ENCODE results near the gene SPDYE16.
"Not testable (repeated sequence)": the region's sequence is repeated elsewhere in the genome, so short reads cannot be mapped to it uniquely, and the experiment has no call there.

Gene SPDYE16

DNA sequence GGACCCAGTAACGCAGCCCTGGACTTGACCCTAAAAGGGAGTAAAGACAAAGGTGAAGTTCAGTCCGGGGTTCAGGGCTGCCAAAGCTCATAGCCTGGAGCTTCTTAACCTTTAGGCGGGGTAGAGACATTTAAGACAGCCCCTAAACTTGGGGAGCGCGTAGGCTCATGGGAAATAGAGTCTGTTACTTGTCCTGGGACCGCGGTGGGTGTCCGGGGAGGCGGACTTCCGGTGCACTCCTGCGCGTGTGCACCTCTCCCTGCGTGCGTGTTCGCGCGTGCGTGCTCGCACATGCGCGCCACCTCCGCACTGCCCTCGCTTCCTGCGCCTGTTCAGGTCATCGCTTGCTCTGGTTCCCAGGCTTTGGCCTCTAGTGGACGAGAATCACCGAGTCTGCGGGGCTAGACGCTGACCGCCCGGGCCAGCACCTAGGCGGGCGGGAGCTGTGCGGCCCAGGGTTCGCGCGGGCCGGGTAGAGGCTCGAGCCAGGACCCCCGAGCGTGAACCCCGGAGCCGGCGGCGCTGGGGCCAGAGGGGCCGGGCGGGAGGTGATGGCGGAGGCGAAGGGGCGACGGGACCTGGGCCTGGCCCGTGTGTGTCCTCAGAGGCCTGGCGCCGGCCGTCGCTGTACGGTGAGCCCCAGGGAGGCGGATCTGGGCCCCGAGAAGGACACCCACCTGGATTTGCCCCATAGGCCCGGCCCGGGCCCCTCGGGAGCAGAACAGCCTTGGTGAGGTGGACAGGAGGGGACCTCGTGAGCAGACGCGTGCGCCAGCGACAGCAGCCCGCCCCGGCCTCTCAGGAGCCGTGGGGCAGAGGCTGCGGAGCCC lies 6.1 kb upstream of the SPDYE16 start:
- DNase-seq = peak; percentile 96

DNA sequence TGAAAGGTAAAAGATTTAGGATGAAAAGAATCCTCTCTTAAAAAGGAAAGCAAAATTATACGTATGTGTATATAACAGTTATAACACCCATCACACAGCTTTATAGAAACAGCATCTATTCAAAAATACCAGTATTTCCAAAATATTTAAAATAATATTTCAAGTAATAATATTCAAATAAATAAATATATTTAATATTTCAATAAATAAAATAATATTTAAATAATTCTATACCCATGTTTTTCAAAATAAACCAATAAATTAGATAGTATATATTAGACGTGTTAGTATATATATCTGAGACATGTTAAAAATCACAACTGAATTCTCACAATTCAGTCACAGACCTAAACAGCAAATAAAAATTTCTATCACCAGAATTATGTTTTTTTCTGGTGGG lies 11.5 kb downstream of the SPDYE16 start:
- not testable (repeated sequence) for DNase-seq

DNA sequence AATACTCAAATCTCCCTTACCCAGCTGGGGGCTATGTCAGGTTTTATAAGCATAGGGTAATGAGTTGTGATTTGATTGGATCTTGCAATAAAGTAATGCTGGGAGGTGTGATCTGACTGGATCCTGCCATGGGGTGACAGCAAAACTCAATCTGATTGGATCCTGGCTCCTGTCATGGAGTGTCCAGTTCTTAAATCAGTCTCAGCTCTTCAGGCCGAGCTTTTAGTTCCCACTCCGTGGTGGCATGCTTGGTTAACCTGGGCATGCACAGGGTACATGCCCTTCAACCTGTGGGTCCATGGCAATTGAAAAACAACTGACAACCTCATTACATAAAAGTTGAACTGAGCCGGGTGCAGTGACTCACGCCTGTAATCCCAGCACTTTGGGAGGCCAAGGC lies 16.9 kb downstream of the SPDYE16 start:
- DNase-seq = not testable (repeated sequence)

DNA sequence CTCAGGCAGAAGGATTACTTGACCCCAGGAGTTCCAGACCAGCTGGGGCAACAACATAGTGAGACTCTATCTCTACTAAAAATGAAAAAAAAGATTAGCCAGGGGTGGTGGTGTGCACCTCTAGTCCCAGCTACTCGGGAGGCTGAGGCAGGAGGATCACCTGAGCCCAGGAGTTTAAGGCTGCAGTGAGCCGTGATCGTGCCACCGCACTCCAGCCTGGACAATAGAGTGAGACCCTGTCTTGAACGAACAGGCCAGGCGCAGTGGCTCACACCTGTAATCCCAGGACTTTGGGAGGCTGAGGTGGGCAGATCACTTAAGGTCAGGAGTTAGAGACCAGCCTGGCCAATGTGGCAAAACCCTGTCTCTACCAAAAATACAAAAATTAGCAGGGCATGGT lies 26.2 kb downstream of the SPDYE16 start:
- not testable (repeated sequence) for DNase-seq

DNA sequence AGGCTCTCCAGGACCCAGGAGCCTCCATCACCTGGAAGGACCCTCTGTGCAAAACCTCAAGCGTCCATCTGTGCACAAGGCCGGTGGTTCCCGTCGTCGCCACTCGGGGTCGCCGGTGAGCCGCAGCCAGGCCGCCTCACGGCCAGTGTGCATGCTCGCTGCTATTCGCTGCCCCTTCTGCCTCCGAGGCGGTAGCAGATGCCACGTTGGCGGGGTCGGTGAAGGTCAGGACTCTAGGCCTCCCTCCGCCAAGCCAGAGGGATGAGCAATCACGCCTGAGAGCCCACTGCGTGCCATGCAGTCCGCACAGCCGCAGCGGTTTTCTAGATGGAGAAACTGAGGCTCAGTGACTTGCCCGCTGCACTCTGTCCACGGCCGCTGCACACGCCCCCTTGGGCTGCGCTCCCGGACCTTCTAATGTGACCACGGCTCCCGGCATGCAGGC lies 27.1 kb downstream of the SPDYE16 start:
- DNase-seq = peak; percentile 53

DNA sequence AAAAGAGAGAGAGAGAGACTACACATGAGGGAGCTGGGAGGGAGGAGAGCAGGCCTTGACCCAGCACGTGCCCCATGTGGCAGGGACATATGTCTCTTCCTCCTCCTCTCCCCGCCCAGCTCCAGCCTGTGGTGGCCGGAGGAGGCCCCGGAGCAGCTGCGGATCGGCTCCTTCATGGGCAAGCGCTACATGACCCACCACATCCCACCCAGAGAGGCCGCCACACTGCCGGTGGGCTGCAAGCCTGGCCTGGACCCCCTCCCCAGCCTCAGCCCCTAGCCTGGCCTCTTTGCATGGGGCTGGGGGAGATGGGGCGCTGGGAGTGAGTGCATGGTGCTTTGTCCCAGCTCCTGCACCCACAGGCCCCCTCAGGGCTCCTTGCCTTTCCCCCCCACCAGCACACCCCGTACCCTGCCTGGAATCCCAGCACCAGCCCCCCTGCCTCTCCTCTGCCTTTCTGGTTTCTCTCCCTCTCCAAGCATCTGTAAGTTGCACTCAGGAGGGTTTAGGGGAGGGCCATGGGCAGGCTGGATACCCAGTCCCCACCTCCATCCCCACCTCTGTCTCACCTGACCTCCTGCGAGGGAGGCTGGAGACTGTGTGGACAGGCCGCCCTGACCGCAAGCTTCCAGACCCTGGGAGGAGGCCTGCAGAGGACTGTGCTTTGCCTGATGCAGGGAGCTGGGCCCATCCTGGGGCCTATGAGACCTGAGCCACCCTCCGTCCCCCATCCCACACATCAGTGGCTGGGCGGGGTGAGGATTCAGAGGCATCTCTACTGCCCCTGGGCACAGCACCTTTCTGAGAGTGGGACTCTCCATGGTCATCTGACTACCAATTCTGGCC lies 27.9 kb downstream of the SPDYE16 start:
- no peak for DNase-seq

DNA sequence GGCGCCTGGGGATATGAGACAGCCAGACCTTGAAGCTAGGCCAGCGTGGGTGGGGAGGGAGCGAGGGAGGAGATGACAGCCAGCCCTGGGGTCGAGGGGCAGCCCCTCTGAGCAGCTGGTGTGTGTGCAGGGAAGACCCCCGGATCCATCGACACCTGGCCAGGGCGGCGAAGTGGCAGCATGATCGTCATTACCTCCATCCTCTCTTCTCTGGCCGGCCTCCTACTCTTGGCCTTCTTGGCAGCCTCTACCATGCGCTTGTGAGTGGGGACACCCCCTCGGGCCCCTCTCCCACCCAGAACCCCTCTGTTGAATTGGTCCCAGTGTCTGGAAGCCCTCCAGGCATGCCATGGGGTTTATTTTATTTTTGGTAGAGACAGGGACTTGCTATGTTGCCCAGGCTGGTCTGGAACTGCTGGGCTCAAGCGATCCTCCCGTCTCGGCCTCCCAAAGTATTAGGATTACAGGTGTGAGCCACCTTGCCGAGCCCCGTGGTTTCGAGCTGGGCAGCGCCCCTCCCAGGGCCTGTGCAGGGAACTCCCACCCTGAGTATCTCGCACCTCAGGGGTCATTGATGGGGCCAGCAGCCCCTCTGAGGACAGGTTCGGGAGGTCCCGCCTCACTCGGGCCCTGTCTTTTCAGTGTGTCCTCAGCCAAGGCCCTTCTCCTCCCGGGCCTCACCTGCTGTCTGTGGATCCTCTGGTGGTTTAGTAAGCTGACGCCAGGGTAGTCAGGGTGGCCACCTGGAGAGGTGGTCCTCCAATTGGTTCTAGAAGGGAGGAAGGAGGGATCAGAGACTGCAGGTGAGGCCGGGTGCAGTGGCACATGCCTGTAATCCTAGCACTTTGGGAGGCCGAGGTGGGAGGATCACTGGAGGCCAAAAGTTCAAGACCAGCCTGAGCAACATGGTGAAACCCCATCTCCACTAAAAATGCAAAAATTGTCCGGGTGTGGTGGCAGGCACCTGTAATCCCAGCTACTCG lies 29.0 kb downstream of the SPDYE16 start:
- no peak for DNase-seq

DNA sequence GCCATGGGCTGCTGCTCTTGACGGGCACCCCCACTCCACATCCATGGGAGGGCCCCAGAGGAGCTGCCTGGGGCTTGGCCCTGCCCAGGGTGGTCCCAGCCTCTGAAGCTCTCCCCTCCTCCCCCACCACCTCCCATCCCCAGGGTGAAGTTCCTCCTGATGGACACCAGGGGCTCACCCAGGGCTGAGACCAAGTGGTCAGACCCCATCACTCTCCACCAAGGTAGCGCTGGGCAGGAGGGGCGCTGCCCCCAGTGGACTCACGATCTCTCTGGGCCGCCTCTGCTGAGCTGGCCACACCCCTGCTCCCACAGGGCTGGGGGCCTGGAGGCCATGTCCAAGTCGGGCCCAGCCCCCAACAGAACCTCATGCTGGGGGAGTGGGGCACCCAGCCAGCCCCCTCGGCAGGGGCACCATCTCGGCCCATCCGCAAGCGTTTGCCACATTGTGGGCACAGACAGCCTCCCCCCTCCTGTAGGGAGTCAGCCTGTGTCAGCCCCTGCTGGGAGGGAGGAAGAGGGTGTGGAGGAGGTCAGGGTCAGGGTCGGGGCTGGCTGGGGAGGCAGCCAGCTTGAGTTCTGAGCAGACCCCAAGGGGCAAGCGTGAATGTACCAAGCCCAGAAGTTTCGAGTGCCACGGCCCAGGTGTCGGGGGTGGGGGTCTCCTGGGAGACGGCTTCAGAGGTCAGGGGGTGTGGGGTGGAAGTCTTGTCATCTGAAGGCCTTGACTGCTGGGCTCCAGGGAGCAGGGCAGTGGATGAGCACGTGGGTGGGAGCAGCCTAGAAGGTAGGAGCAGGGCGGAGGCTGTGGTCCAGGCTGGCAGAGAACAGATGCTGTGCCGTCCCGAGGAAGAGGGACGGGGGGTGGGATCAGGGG lies 29.9 kb downstream of the SPDYE16 start:
- DNase-seq = no peak

DNA sequence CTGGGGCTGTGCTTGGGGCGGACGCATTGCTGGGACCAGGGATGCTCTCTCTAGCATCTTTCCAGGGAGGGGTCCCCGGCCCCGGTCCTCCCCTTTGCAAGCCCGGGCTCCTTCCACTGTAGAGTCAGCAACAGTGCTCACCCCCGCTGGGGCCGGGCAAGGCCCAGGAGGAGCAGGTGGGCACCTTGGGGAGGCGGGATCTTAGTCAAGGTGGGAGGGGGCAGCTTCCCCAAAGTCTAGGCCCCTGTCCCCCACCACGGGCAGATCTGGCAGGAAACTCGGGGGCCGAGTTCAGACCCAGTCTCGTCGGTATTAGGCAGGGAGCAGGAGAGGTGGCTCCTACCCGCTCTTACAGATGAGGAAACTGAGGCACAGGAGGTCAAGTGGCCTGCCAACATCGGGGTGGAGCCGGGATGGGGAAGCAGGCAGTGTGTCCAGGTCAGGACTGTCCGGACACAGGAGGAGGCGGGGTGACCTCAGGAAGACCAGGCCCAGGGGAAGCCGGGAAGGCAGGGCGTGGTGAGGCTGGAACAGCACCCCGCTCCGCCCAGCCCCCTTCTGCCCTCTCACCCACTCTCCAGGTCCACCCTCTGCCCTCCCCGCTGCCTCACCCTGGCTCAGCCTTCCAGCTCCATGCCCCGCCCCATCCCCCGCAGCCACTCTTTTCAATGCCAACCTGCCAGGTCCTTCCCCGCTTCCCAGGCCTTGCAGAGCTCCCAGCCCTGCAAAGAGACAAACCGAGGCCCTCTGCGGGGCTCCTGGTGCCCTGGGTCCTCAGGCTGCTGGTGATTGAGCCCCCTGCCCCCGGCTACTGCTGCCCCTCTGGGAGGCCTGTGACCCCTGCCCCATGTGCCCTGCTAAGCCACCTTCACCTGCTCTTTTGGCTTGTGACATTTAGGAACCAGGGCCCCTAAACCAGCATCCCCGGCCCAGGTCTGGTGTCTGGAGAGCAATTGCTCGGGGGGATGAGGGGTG lies 30.9 kb downstream of the SPDYE16 start:
- not testable (repeated sequence) for DNase-seq

DNA sequence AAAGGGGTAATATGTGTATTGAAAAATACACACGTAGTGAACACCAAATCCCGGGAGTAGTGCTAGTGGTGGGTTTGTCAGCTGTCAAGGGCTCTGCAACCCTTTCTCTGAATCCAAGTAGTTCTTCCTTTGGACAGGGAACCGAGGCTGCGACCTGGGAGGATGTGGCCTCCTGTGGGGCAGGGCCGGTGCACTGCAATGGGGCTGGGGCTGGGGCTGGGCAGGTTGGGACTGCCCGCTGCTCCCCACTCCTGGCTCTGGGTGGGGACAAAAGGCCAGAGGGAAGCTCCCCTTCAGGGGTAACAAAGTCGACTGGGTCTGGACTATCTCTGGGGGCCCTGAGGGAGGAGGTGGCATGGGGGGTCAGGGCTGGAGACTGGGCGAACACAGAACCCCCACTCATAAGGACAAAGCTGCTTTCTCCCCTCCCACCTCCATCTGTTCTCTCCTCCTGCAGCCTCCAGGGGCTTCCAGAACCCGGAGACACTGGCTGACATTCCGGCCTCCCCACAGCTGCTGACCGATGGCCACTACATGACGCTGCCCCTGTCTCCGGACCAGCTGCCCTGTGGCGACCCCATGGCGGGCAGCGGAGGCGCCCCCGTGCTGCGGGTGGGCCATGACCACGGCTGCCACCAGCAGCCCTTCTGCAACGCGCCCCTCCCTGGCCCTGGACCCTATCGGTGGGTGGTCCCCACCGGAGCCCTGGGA lies 31.7 kb downstream of the SPDYE16 start:
- DNase-seq = not testable (repeated sequence)

DNA sequence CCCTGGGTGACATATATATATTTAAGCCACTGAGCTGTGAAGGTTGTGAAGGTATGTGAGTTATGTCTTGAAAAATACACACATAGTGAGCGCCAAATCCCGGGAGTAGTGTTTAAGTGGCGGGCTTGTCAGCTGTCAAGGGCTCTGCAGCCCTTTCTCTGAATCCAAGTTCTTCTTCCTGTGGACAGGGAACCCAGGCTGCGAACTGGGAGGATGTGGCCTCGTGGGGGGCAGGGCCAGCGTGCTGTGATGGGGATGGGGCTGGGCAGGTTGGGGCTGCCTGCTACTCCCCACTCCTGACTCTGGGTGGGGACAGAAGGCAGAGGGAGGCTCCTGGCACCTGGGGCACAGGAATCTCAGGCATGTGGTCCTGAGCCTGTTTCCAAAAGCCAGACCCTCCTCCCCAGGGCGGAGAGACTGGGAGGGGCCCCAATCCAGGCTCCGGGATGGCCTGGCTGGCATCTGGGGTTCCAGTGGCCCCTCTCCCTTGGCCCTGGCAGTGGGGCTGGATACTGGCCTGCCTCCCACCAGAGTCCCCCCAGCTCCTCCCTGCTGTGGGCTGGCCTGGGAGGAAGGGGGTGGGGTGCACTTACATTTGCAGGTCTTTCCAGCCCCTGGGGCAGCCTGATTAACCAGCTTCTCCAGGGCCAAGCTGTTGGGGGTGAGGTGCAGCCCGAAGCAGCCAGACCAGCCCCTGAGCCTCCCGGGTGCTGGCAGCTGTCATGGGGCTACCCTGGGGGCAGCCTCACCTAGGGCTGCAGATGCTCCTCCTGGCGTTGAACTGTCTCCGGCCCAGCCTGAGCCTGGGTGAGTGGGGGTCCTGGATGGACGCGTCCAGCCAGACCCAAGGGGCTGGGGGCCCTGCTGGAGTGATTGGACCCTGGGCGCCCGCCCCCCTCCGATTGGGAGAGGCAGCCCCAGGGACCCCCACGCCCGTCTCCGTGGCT lies 32.9 kb downstream of the SPDYE16 start, which contains the start of gene UPK3B:
Gene UPK3B, plus strand, starts transcription at position 622 of the 947 bp plus-strand sequence. Its CDS starts 101 bp downstream, at position 723.
- DNase-seq = no peak

DNA sequence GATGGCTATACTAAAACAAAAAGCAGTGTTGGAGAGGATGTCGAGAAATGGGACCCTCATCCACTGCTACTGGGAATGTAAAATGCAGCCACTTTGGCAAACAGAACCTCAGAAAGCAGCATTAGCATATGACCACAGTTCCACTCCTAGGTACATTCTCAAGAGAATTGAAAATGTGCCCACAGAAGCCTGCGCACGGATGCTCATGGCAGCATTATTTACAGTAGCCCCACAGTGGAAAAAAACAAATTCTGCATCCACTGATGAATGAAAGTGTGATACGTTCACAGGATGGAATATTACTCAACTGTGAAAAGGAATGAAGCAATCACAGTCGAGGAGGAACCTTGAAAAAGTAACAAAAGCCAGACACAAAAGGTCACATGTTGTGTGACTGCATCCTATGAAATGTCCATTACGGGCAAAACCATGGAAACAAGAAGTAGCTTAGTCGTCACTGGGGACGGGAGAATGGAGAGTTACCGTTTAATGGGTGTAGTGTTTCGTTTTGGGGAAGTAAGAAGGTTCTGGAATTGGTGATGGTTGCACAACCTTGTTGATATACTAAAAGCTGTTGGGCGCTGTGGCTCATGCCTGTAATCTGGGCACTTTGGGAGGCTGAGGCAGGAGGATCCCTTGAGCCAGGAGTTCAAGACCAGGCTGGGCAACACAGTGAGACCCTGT lies 35.2 kb downstream of the SPDYE16 start:
- DNase-seq = no peak

DNA sequence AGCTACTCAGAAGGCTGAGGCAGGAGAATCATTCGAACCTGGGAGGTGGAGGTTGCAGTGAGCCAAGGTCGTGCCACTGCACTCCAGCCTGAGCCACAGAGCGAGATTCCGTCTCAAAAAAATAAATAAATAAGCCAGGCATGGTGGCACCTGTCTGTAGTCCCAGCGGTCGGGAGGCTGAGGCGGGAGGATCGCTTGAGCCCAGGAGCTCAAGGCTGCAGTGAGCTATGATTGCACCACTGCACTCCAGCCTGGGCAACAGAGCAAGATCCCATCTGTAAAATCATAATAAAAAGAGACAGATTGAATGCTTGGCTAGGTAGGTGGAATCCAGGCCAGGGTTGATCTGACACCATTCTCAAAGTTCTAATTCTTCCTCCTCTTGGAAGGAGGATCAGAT lies 36.5 kb downstream of the SPDYE16 start:
- not testable (repeated sequence) for DNase-seq

DNA sequence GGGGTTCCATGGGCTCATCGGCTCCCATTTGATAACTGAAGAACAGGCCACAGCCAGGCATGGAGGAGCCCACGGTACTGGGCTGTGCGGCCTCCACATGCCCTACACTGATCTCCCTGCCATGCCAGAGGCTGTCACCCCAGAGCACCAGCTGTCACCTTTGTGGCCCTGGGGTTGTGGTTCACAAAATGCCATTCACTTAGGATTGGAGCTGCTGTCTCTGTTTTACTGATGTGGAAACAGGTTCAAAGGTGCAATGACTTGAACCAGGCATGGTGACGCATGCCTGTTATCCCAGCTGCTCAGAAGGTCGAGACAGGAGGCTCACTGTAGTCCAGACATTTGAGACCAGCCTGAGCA lies 37.0 kb downstream of the SPDYE16 start:
- no peak for DNase-seq

DNA sequence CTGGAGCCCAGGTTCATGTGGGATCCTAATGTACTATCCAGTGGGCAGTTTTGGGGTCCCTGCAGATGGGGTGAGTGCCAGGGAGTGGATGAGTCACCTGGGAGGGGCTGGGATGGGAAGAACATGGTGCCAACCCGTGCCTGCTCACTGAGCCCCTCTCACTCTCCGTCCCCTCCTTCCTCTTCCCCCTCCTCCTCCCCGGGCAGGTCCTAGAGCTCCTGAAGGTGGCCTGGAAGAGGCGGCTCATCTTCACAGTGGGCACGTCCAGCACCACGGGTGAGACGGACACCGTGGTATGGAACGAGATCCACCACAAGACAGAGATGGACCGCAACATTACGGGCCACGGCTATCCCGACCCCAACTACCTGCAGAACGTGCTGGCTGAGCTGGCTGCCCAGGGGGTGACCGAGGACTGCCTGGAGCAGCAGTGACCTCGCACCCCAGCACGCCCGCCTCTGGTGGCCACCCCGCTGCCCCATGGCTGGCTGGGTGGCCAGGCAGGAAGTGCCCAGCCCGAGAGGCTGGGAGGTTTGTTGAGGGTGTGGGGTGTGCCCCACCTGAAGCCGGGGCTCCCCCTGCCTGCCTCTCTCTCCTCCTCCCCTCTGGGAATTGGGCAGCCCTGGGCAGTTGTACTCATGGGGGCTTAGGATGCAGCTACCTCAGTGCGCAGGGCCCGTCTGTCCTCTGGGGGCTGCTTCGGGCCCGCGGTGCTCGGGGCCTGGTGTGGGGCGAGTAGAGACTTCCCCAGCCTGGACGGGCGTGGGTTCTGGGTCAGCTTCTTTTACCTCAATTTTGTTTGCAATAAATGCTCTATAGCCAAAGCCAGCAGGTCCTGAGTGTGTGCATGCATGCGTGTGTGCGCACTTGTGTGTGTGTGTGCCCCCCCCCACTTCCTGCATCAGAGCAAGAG lies 37.7 kb downstream of the SPDYE16 start:
- no peak for DNase-seq

DNA sequence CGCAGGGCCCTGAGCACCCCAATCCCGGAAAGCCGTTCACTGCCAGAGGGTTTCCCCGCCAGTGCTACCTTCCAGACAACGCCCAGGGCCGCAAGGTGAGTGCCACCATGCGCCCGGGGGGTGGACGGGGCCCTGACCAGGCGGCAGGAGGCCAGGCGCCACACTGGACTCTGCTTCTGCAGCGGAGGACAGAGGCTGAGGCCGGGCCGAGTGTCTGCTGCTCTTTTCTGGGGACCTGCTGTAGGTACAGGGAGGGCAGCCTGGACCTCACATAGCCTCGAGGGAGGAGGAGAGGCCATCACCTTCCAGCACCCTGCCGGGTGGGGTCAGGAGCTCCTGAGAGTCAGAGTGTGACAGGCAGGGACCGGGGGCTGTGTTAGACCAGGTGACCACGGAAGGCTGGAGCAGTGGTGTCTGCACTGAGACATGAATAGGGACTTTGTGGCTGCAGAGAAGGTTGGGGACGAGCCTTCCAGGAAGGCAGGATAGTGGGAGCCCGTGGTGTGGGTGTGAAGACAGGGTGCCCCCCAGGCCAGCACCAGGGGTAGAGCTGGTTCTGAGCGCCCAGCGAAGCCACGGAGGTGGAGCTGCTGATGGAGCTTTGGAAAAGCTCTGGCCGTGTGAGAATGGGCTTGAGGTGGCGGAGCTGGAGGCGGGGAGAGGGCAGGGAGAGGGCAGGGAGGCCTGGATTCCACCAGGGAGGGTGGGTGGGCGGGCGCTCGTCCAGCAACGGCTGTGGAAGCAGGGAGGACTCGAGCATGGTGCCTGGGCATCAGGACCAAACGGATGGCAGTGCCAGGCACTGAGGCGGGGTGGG lies 38.5 kb downstream of the SPDYE16 start:
- not testable (repeated sequence) for DNase-seq

Measured in activated CD4-positive, alpha-beta T cell treated with anti-CD3 and anti-CD28 coated beads, Interleukin-10, Interleukin-2, amounts not matched to agents 100 ng/mL and 50 ng/mL, durations not matched to agents 16 hours and 8 hours (primary cell).